Epidermal melanocyte (primary cell): ENCODE measurements around the gene SYCE3.

ENCODE experiments used
- DNase-seq: peaks from one replicate; pipeline ENCODE4 v3.0.0; 2011; ENCODE audit warnings: low spot score; ENCODE audit not compliant: insufficient read length

The SYCE3 gene

DNA sequence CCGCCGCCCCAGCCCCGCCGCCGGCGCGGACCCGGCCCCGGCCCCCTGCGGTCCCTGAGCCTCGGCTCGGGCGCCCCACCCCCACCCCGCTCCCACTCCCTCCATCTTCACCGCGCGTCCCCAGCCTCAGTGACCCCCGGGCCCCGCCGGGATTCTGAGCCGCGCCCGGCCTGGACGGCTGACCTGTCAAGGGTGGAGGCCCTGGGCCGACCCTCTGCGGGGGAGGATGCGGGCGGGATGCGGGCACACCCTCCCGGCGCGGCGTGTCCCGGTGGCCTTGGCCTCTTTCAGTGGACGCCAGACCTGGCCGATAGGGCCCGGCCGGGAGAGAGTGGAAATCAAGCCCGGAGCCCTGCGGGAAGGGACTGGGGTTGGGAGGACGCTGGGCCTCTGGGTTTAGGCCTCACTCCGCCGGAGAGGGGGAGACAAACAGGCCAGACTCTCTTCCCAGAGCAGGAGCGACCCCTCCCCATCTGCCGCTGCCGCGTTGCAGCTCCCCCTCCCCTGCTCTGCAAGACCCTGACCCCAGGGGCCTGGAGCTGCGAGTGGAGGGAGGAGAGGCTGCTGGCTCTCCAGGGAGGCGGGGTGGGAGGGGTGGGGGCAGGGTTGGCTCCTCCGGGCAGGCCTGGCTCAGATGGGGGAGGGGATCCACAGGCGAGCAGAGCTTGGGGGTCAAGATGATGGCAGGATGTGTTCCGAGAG lies 38.4 kb upstream of the SYCE3 start:
- DNase-seq: no peak

DNA sequence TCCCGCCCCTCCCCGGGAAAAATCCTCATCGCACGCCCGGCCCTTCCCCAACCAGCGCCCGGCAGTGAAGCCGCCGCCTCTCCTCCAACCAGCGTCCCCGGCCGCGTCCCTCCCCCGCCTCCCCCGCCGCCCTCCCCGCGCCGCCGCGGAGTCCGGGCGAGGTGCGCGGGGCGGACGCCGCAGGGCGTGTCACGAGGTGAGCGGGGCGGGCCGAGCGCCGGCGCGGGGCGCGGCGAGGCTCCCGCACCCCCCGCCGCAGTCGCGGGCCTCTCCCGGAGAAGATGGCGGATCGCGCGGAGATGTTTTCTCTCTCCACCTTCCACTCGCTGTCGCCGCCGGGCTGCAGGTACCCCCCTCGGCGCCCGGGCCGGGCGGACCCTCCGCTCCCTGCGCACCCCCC lies 37.8 kb upstream of the SYCE3 start, which contains the start of gene MAPK8IP2:
Gene MAPK8IP2 (plus strand): TSS at position 256 of the 400 bp plus-strand sequence. CDS start 26 bp downstream, at position 282.
- no peak for DNase-seq

DNA sequence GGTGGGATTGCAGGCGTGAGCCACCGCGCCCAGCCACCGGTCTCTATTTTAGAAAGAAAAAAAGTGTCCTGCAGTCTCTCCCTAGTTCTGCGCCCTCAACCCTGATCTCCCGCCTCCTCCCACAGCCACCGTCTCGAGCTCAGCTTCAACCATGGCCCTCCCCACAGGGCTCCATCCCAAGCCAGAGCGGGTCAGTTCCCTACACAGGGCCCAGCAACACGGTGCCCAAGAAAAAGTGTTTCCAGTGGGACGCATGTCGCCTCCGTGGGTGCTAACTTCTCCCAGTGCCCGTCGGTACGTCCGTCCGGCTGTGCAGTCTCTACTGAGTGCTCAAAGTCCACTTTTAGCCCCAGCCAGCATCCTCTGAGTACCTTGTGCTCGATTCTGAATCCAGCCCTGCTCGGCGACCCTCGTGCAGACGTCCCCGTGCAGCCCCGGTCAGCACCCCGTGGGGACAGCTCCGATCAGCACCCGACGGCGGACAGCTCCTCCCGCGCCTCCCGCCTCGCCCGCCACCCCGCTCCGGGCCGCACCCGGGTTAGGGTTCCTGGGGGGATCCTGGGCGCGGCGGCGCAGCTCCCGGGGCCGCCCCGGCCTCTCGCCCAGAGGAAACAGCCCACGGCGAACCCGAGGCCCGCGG lies 37.2 kb upstream of the SYCE3 start:
- peak; percentile 91 for DNase-seq

DNA sequence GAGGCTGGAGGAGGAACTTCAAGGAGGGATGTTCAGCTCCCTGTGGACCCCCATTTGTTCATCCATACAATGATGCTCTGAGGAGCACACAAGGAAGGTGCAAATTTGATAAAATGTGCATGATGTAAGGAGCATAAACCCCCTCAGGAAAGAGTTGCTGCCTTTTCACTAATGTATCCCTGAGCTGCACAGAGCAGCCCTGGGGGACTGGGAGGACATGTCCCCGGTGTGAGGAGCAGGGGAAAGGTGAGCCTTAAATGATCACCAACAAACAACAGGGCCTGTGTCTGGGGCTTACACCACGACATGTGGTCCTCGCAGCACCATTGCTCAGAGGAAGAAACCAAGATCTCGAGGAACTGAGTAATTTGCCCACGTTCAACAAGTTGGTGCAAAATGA lies 34.4 kb upstream of the SYCE3 start:
- DNase-seq: no peak

DNA sequence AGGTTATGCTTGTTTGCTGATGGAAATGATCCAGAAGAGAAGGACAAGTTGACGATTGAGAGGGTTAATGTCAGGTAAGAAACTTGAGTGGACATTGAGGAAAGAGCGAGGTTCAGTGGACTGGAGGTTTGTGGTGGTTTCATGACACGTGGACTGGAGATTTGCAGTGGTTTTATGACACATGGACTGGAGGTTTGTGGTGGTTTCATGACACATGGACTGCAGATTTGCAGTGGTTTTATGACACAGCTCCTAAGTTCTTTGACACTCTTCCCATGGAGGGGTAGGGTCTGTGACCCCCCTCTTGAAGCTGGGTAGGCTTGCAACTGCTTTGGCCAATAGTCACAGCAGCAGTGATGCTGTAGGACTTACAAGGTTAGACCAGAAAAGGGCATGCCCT lies 32.5 kb upstream of the SYCE3 start:
- DNase-seq: no peak

GRCh38 chr22:50587407-50587806 lies 24.7 kb upstream of the SYCE3 start:
- DNase-seq: no peak

DNA sequence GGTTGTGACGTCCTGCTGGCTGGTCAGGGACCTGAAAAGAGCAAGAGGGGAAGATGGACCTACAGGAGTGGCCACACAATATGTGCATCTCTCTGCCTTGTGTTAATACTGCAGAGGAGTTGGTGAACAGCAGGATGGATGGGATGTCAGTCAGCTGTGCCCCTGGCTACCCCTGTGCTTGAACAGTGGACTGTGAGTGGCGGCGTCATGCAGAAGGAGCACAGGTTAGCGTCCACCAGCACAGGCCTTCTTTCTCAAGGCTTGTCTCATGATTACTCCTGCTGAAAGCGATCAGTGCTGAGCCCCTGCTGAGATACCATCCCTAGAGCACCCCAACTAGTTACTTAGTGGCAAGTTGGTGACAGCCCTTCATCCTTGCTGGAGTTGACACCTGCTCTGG lies 23.7 kb upstream of the SYCE3 start:
- no peak for DNase-seq

GRCh38 chr22:50585781-50586180 lies 23.1 kb upstream of the SYCE3 start:
- DNase-seq: no peak

DNA sequence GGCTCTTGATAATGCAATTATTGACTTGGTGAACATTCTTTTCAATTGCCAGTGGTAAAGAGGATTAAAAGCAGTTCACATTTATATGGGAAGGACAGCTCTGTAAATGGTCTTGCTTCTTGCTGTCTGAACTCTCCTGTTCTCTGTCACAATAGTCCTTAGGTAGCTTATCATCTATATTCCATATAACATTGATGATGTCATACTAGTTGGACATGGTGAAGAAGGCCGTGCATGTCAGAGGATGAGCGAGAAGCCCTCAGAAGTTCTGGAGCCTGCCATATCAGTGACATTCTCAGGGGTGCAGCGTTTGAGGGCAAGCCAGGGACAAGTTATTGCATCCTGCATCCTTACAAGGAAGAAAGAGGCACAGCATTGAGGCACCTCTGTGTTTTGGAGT lies 22.5 kb upstream of the SYCE3 start:
- no peak for DNase-seq

GRCh38 chr22:50584106-50585096 lies 21.7 kb upstream of the SYCE3 start:
- DNase-seq: no peak

DNA sequence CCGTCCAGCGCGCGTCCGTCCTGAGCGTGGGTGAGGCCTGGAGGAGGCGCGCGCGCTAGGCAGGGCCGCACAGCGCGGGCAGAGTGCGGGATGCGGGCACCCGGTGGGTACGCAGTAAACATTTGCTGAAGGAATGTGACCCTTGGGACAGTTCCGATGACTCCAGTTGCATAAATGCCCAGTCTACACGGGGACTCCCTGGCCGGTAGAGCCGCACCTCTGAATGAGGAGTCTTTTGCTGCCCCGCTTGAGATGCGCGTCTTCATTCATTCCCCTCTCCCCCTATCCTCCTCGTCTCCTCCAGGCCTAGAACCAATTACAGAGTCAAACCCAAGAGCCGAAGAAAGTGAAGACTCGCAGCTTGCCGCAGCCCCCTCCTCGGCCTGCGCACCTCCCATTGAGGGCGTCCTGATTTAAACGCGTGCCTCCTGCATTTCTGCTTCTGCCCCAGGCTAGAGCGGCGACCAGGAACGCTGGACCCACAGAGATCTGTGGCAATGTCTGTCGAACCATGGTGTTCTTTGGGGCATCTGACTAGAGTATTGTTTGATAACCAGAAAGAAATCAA lies 20.7 kb upstream of the SYCE3 start:
- no peak for DNase-seq

GRCh38 chr22:50582493-50583293 lies 20.0 kb upstream of the SYCE3 start, which contains the start of gene CHKB:
TSS of gene CHKB (minus strand) at chr22:50582849. CDS start at chr22:50582781, 68 bp downstream.
- peak; percentile 99 for DNase-seq

- no peak for DNase-seq
These were observed 19.3 kb upstream of the SYCE3 start for GRCh38 chr22:50581950-50582492.

DNA sequence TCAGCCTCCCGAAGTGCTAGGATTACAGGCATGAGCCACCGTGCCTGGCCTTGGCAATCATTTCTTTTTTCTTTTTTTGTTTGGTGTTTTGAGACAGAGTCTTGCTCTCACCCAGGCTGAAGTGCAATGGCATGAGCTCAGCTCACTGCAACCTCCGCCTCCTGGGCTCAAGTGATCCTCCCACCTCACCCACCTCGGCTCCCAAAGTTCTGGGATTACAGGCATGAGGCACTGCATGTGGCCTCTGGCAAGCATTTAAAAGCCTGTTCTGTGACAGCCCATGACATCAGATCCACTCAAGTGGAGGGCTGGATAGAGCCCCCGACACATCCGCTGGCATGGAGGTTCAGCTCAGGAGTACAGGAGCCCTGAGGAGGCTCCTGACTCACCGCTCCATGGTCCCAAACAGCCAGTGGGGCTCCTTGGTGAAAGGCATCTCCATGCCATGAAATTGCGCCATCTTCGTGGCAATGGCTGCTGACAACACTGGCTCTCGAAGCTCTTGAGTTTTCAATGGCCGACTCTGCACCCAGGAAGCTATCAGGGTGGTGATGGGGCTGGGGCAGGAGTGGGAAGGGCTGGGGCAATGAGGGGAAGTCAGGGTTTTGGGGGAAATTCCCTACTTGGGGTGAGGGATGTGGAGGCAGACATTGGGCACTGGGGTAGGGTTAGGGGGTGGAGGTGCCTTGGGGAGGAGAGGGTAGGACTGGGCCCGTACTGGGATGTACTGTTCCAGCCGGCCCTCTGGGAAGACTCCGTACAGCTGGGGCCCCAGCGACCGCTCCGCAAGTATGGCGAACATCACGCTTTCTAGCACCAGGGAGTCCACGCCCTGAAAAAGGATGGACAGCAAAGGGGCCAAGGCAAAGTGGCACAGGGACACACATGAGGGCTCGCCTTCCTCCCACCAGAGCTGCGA lies 18.6 kb upstream of the SYCE3 start:
- no peak for DNase-seq

GRCh38 chr22:50579752-50580151 lies 17.0 kb upstream of the SYCE3 start:
- DNase-seq: no peak

- no peak for DNase-seq
These were observed 16.1 kb upstream of the SYCE3 start for GRCh38 chr22:50578776-50579310.

DNA sequence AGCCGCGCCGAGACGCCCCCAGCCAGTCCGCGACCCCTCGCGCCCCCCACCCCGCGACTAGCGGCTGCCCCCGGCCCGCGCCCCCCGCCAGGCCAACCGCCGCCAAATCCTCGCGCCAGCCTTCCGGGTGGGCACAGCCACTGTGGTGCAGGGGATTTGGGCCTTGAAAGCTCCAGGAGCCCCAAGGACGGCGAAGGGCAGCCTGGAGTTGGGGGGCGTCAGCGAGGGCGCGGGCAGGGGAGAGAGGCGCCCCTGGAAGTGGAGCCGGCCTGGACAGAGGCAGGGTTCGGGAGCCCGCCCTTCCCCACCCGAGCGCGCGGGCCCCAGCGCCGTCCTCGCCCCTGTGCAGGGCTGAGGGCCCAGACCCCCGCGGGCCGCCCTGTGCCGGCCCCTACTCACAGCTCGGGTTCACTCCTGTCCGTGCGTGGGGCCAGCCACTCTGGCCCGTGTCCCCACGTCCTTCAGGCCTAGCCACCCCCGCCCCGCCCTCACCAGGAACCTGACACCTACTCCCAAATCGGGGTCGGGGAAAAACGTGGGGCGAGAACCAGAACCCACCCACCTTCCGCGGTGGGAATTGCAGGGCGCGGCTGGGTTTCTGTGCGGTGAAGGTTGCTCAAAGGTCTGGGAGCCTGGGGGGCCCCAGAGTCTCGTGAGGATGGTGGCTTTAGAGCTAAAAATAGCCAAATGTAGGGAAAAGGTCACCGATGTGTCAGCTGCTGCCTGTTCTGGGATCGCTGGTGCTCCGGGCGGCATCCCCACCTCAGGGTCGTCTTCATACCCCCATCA lies 15.5 kb upstream of the SYCE3 start, which contains the start of gene CPT1B:
Gene CPT1B (minus strand): TSS at position 441 of the 789 bp plus-strand sequence. CDS start 512 bp downstream, outside the sequence.
- no peak for DNase-seq

- no peak for DNase-seq
These were observed 14.9 kb upstream of the SYCE3 start for GRCh38 chr22:50577697-50577986.
